Fibroblast of mammary gland (primary cell): ENCODE measurements around the gene PTBP1.

Experiments used
- DNase-seq: peaks from one replicate; pipeline ENCODE4 v3.0.0-alpha.2; 2010; ENCODE audit warnings: low read depth
- H3K4me3 ChIP-seq: 2 replicates; pipeline ENCODE4 v1.5.1; 2011; ENCODE audit warnings: low read depth, mild to moderate bottlenecking, low read length, moderate library complexity; ENCODE audit not compliant: control insufficient read depth
- CTCF ChIP-seq: conservative IDR thresholded peaks from 2 replicates; pipeline ENCODE4 v1.5.1; 2011; ENCODE audit warnings: low read depth, low read length, inconsistent platforms; ENCODE audit not compliant: control insufficient read depth, insufficient read depth

PTBP1 gene

GRCh38 chr19:821825-822503, 24.7 kb downstream of the PTBP1 start, which contains the start of gene PLPPR3:
PLPPR3 (minus strand) TSS chr19:821955; CDS start chr19:821559, 396 bp downstream.
- no peak for TF ChIP-seq CTCF
- H3K4me3 ChIP-seq, result no peak within 1 kb of the TSS

GRCh38 chr19:823565-824121, 26.4 kb downstream of the PTBP1 start:
- no peak for TF ChIP-seq CTCF
- DNase-seq, result no peak
- H3K4me3 ChIP-seq, result no peak overlapping the region

More at GRCh38 chr19:821825-822503, 24.7 kb downstream of the PTBP1 start, which contains the start of gene PLPPR3:
- no peak for DNase-seq

GRCh38 chr19:824885-825284, 27.6 kb downstream of the PTBP1 start:
- DNase-seq, result no peak
- H3K4me3 ChIP-seq, result no peak overlapping the region
- TF ChIP-seq CTCF, result no peak

GRCh38 chr19:825897-826644, 28.8 kb downstream of the PTBP1 start:
- no peak overlapping the region for H3K4me3 ChIP-seq
- DNase-seq, result no peak
- TF ChIP-seq CTCF, result no peak

- no peak overlapping the region for H3K4me3 ChIP-seq
- TF ChIP-seq CTCF, result no peak
- DNase-seq, result no peak
Measured at GRCh38 chr19:827314-827709, 30.1 kb downstream of the PTBP1 start.

GRCh38 chr19:827710-828321, 30.6 kb downstream of the PTBP1 start, which contains the start of gene AZU1:
AZU1 (plus strand) TSS chr19:827837; CDS start chr19:827847, 10 bp downstream.
- DNase-seq, result no peak
- H3K4me3 ChIP-seq, result no peak within 1 kb of the TSS
- TF ChIP-seq CTCF, result no peak
